IPS-NIHi11 (cell line): Measurements from ENCODE around the gene SOX6.
A peak's percentile ranks its signal among the peaks of the same experiment; 100 is the strongest.
"Not testable (repeated sequence)": the region's sequence is repeated elsewhere in the genome, so short reads cannot be mapped to it uniquely, and the experiment has no call there.

Experiments
- DNase-seq: peaks from one replicate; pipeline ENCODE4 v3.0.0; 2012; ENCODE audit warnings: mixed read lengths, low spot score

SOX6 gene

GRCh38 chr11:16356057-16356760 lies at the start of gene SOX6:
Gene SOX6 (minus strand): TSS chr11:16356546. CDS start chr11:16341248, 15,298 bp downstream.
- DNase-seq = peak; percentile 14

GRCh38 chr11:16404781-16405285 lies 48.5 kb upstream of the SOX6 start:
- DNase-seq = no peak

GRCh38 chr11:16403851-16404250 lies 47.5 kb upstream of the SOX6 start:
- DNase-seq = no peak

GRCh38 chr11:16403448-16403803 lies 47.1 kb upstream of the SOX6 start:
- no peak for DNase-seq

- DNase-seq = peak; percentile 34
Measured at GRCh38 chr11:16402654-16403447, 46.5 kb upstream of the SOX6 start.

- DNase-seq = no peak
Measured at GRCh38 chr11:16397390-16397789, 41.0 kb upstream of the SOX6 start.

GRCh38 chr11:16395601-16396000 lies 39.3 kb upstream of the SOX6 start:
- DNase-seq = no peak

GRCh38 chr11:16394947-16395346 lies 38.6 kb upstream of the SOX6 start:
- DNase-seq = no peak

- DNase-seq = no peak
Measured at GRCh38 chr11:16393340-16393739, 37.0 kb upstream of the SOX6 start.

- no peak for DNase-seq
Measured at GRCh38 chr11:16392616-16393015, 36.3 kb upstream of the SOX6 start.

GRCh38 chr11:16390826-16391225 lies 34.5 kb upstream of the SOX6 start:
- not testable (repeated sequence) for DNase-seq

GRCh38 chr11:16385099-16385498 lies 28.8 kb upstream of the SOX6 start:
- DNase-seq = no peak

- DNase-seq = no peak
Measured at GRCh38 chr11:16382638-16383380, 26.5 kb upstream of the SOX6 start.

- DNase-seq = no peak
Measured at GRCh38 chr11:16382186-16382585, 25.8 kb upstream of the SOX6 start.

GRCh38 chr11:16380941-16381568 lies 24.7 kb upstream of the SOX6 start:
- no peak for DNase-seq

GRCh38 chr11:16378906-16379305 lies 22.6 kb upstream of the SOX6 start:
- no peak for DNase-seq

GRCh38 chr11:16377746-16378145 lies 21.4 kb upstream of the SOX6 start:
- DNase-seq = no peak

GRCh38 chr11:16375664-16376063 lies 19.3 kb upstream of the SOX6 start:
- not testable (repeated sequence) for DNase-seq

- no peak for DNase-seq
Measured at GRCh38 chr11:16373768-16374167, 17.4 kb upstream of the SOX6 start.

GRCh38 chr11:16372355-16372754 lies 16.0 kb upstream of the SOX6 start:
- DNase-seq = no peak

- no peak for DNase-seq
Measured at GRCh38 chr11:16367252-16367651, 10.9 kb upstream of the SOX6 start.

- no peak for DNase-seq
Measured at GRCh38 chr11:16365581-16366228, 9.4 kb upstream of the SOX6 start.
